ENCODE measurements around the gene NDUFS6.
"Not testable (repeated sequence)": the region's sequence is repeated elsewhere in the genome, so short reads cannot be mapped to it uniquely, and the experiment has no call there.

Gene NDUFS6

DNA sequence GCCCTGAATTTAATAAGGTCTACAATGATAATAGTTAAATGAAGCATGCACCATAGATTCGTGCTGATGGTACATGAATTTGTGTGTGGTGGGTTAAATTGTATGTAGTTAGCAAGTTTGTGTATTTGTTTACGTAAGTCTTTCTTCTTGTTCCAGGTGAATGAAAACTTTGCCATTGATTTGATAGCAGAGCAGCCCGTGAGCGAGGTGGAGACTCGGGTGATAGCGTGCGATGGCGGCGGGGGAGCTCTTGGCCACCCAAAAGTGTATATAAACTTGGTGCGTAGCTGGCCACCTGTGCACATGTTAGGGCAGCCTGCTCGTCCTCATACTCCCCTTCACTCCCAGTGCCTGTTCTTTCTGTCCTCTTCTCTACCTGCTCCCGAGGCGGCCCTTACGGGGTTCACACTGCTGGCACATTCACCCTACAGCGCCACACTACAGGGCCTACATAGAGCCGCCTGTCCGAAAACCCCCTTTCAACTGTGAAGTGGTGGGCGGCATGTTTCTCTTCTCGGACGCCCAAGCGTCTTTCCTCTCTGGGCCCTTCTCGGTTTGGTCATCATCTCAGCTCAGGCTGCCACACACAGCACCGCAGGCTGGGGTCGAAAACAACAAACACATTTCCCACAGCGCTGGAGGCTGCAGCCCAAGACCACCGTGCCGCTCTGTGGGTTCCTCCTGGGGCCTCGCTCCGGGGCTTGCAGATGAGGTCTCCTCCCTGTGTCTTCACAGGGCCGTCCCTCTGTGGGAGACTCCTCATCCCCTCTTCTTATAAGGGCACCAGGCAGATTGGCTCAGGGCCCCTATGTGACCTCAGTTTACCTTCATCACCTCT, 13.2 kb downstream of the NDUFS6 start:
- Histone ChIP-seq H3K4me3 (ENCODE audit: low read length) (no peak overlapping the region), H3K4me2 (ENCODE audit: low read length) (no peak overlapping the region), H3K36me3 (ENCODE audit: insufficient read depth, low read length) (peaks cover 74% of the 10 kb centered on the region)

DNA sequence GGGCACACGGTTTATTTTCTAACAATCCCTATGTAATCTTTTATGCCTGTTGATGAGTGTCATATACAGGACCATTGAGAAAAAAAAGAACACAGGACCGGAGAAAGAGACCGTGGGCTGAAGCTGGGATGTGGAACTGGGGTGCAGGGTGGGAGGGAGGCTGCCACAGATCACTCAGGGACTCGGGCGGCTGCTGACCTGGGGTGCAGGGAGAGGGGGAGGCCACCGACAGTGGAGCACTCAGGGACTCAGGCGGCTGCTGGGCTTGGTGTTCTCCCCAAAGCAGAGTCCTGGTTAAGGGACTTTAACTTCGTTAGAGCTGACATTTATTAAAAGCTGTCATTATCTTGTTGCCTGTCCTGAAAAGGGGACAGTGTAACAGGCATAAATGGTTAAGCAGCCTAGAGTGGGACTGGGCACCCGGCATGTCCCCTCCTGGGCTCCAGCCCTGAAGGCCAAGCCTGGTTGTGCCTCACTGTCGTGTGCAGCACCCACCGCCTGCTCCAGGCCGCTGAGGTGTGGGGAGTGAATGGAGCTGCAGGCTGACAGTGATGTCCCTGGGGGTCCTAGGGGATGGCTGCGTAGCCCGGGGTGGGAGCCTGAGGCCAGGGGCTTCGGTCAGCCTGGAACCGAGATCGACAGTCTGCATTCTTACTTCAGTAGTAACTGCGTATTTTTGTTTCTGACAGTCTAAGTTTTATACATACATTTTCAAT, 14.0 kb downstream of the NDUFS6 start:
- Histone ChIP-seq H3K4me1 (ENCODE audit: control insufficient read depth, insufficient read depth, low read length) (no peaks in the 10 kb centered on the region), H3K27me3 (ENCODE audit: control insufficient read depth, insufficient read depth, low read length) (no peaks in the 10 kb centered on the region), H3K9me3 (replicated peaks; ENCODE audit: low read length) (no peaks in the 10 kb centered on the region), H3K4me3 (ENCODE audit: low read length) (no peak overlapping the region), H3K9ac (ENCODE audit: low read depth, low read length) (no peak overlapping the region), H3K36me3 (ENCODE audit: insufficient read depth, low read length) (peaks cover 68% of the 10 kb centered on the region), H3K4me2 (ENCODE audit: low read length) (no peak overlapping the region)

More for the DNA sequence above, 13.2 kb downstream of the NDUFS6 start:
- no peaks in the 10 kb centered on the region for H3K4me1 ChIP-seq (ENCODE audit: control insufficient read depth, insufficient read depth, low read length)
- H3K9ac ChIP-seq (ENCODE audit: low read depth, low read length): no peak overlapping the region
- no peaks in the 10 kb centered on the region for H3K9me3 ChIP-seq (replicated peaks; ENCODE audit: low read length)
- no peaks in the 10 kb centered on the region for H3K27me3 ChIP-seq (ENCODE audit: control insufficient read depth, insufficient read depth, low read length)

DNA sequence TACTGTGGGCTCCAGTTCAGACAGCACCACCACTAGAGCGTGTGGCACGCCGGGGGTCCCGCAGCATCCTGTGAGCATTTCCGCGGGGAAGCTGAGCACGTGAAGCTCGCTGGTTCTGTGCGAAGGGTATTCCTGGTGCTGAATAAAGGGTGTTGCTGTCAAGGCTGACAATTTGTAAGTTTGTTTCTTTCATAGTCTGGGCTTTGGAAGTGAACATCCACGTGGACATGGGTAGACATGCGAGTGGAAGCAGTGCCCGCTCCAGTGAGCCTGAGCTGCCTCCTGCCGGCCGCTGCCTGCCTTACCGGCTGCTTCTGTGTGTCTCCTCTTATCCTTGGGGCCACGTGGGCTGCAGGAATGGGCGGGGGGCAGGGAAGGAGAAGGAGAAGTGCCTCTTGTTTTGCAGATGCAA, 14.7 kb downstream of the NDUFS6 start:
- Histone ChIP-seq H3K4me1 (ENCODE audit: control insufficient read depth, insufficient read depth, low read length) (no peaks in the 10 kb centered on the region), H3K4me2 (ENCODE audit: low read length) (no peak overlapping the region), H3K4me3 (ENCODE audit: low read length) (no peak overlapping the region), H3K27me3 (ENCODE audit: control insufficient read depth, insufficient read depth, low read length) (no peaks in the 10 kb centered on the region), H3K36me3 (ENCODE audit: insufficient read depth, low read length) (peaks cover 73% of the 10 kb centered on the region), H3K9me3 (replicated peaks; ENCODE audit: low read length) (no peaks in the 10 kb centered on the region), H3K9ac (ENCODE audit: low read depth, low read length) (no peak overlapping the region)

DNA sequence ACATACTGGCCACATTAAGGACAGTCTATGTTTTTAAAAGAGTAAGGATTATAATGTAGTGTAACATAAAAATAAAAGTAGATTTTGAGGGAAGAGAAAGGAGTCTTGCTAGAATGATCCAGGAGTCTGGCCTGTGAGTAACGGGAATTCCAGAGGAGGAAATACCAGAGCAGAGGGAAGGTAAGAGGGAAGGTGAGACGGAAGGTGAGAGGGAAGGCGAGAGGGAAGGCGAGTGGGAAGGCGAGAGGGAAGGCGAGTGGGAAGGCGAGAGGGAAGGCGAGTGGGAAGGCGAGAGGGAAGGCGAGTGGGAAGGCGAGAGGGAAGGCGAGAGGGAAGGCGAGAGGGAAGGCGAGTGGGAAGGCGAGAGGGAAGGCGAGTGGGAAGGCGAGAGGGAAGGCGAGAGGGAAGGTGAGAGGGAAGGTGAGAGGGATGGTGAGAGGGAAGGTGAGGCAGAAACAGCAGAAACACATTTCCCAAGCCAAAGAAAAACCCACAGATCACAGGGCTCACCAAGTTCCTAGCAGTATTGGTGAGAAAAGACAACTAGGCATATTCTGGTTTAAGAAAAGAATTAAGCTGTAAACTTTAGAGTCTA, 15.4 kb downstream of the NDUFS6 start:
- H3K9ac ChIP-seq (ENCODE audit: low read depth, low read length); H3K4me3 ChIP-seq (ENCODE audit: low read length); H3K9me3 ChIP-seq (replicated peaks; ENCODE audit: low read length); H3K4me2 ChIP-seq (ENCODE audit: low read length); H3K4me1 ChIP-seq (ENCODE audit: control insufficient read depth, insufficient read depth, low read length); H3K27me3 ChIP-seq (ENCODE audit: control insufficient read depth, insufficient read depth, low read length): not testable (repeated sequence)
- peaks cover 74% of the 10 kb centered on the region for H3K36me3 ChIP-seq (ENCODE audit: insufficient read depth, low read length)

DNA sequence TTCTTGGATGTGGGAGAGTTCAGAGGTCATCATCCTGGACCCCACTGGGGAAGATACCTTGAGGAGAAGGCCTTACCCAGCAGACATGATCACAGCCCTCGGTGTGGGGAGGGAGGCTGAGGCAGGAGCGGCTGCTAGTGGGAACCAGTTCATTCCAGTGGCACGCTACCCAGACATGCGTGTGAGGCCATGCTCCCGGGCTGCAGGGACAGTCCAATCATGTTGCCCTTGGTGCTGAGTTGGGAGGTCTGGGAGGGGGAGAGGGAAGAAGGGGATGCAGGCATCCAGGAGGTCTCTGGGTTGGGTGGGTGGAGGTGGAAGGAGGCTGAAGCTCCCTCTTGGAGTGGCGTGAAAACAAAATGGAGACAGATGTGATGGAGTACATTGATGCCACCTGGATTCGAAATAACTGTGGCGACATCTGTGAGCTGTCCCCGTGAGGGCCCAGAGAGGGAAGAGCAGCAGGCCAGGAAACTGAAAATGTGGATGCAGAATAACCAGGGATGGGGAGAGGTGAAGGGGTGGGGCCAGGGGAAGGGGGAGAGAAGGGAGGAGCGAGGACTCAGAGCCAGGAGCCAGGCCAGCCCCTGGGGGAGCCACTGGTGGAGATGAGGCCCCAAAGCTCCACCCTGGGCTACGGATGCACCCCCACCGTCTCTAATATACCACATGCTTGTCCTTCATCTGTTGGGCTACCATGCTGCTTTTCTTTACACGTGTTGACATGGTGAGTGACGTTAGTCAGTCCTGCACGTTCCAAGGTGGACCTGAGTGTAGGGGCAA, 16.2 kb downstream of the NDUFS6 start:
- Histone ChIP-seq H3K4me3 (ENCODE audit: low read length) (no peak overlapping the region), H3K4me2 (ENCODE audit: low read length) (no peak overlapping the region), H3K27me3 (ENCODE audit: control insufficient read depth, insufficient read depth, low read length) (no peaks in the 10 kb centered on the region)

DNA sequence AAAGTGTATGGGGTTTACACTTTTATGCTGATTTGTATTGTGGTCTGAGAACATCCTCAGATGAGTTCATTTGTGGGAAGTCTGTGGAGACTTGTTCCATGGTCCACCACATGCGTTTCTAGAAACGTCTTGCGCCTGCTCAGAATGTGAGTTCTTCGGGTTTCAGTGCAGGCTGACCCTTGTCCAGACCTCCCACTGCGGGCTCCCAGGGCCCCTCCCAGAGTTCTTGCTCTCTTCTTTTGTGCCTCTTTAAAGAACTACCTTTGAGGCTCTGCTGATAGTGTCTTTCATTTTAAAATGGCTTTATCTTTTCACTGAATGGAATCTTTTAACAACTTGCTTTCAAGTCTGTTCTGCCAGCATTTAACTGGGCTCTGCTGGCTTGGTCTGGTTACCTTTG, 17.6 kb downstream of the NDUFS6 start:
- Histone ChIP-seq H3K27me3 (ENCODE audit: control insufficient read depth, insufficient read depth, low read length) (no peaks in the 10 kb centered on the region), H3K9me3 (replicated peaks; ENCODE audit: low read length) (no peaks in the 10 kb centered on the region), H3K36me3 (ENCODE audit: insufficient read depth, low read length) (peaks cover 67% of the 10 kb centered on the region), H3K4me1 (ENCODE audit: control insufficient read depth, insufficient read depth, low read length) (no peaks in the 10 kb centered on the region), H3K4me3 (ENCODE audit: low read length) (no peak overlapping the region), H3K9ac (ENCODE audit: low read depth, low read length) (no peak overlapping the region), H3K4me2 (ENCODE audit: low read length) (no peak overlapping the region)

More for the DNA sequence above, 16.2 kb downstream of the NDUFS6 start:
- Histone ChIP-seq H3K9ac (ENCODE audit: low read depth, low read length) (no peak overlapping the region), H3K36me3 (ENCODE audit: insufficient read depth, low read length) (peaks cover 74% of the 10 kb centered on the region), H3K4me1 (ENCODE audit: control insufficient read depth, insufficient read depth, low read length) (no peaks in the 10 kb centered on the region), H3K9me3 (replicated peaks; ENCODE audit: low read length) (no peaks in the 10 kb centered on the region)

DNA sequence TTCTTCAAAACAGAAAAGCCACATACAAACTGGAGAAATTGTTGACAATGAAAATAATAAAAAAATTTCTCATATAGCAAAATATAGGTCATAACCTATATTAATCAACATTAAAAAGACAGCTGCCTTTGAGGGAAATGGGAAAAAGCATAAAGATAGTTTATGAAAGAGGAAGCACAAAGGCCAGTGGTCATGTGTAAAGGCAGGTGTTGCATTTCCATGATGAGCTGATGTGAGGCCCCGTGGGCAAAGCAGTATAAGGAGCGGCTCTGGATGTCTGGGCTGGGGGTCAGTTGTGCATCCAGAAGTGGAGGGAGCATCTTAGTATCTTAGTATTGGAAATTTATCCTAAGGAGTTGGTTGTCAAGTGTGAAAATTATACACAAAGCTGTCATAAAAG, 18.3 kb downstream of the NDUFS6 start:
- peaks cover 63% of the 10 kb centered on the region for H3K36me3 ChIP-seq (ENCODE audit: insufficient read depth, low read length)
- H3K27me3 ChIP-seq (ENCODE audit: control insufficient read depth, insufficient read depth, low read length): no peaks in the 10 kb centered on the region
- H3K4me2 ChIP-seq (ENCODE audit: low read length): no peak overlapping the region
- no peak overlapping the region for H3K9ac ChIP-seq (ENCODE audit: low read depth, low read length)
- H3K4me3 ChIP-seq (ENCODE audit: low read length): no peak overlapping the region
- no peaks in the 10 kb centered on the region for H3K9me3 ChIP-seq (replicated peaks; ENCODE audit: low read length)
- no peaks in the 10 kb centered on the region for H3K4me1 ChIP-seq (ENCODE audit: control insufficient read depth, insufficient read depth, low read length)

DNA sequence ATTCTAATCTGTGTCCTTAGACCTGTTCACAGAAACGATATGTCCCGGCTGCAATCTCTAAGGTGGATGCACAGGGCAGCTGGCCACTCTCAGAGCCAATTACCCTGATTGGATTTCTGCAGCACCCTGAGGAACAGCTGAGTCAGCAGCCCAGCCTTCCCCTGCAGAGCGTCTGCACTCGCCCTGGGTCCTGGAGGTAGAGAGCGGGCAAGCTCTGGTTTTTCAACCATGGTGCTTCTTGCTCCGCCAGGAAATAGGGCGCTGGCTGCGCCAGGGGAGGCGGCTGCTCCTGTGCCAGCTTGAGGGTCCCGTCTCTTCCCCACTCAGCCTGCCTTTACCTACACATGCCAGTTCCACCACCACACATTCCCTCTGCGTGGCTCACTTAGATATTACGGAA, 19.2 kb downstream of the NDUFS6 start:
- H3K27me3 ChIP-seq (ENCODE audit: control insufficient read depth, insufficient read depth, low read length): no peaks in the 10 kb centered on the region
- no peak overlapping the region for H3K9ac ChIP-seq (ENCODE audit: low read depth, low read length)
- H3K4me1 ChIP-seq (ENCODE audit: control insufficient read depth, insufficient read depth, low read length): no peaks in the 10 kb centered on the region
- H3K36me3 ChIP-seq (ENCODE audit: insufficient read depth, low read length): peaks cover 60% of the 10 kb centered on the region
- H3K4me2 ChIP-seq (ENCODE audit: low read length): no peak overlapping the region
- no peak overlapping the region for H3K4me3 ChIP-seq (ENCODE audit: low read length)
- no peaks in the 10 kb centered on the region for H3K9me3 ChIP-seq (replicated peaks; ENCODE audit: low read length)

DNA sequence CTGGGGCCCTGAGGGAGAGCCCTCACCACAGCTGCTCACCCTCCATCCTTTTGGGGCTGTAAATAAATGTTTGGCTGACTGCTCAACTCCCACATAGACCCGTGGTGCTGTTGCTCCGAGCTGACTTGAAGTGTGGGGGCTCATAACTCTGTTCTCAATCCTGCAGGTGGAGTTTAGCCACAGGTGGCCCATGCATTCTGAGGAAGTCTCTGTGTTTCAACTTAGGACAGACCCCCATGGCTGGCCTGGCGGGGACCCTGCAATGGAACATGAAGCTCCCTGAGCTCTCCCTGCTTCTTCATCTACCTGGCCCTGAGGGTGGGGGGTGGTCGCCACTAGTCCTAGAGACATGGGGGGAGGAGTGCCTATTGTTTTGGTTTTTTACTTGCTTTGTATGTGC, 19.7 kb downstream of the NDUFS6 start:
- no peaks in the 10 kb centered on the region for H3K27me3 ChIP-seq (ENCODE audit: control insufficient read depth, insufficient read depth, low read length)
- peaks cover 56% of the 10 kb centered on the region for H3K36me3 ChIP-seq (ENCODE audit: insufficient read depth, low read length)

DNA sequence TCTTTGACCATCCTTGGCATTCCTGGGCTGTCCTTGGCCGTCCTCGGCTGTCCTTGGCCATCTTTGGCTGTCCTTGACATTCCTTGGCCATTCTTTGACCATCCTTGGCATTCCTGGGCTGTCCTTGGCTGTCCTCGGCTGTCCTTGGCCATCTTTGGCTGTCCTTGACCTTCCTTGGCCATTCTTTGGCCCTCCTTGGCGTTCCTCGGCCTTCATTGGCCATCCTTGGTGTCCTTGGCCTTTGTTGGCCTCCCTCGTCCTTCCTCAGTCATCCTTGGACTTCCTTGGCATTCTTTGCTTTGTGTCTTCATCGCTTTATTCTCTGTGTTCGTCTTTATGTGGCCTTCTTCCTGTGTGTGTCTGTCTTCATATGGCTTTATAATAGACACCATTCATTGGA, 20.7 kb downstream of the NDUFS6 start:
- H3K9ac ChIP-seq (ENCODE audit: low read depth, low read length): no peak overlapping the region
- no peaks in the 10 kb centered on the region for H3K4me1 ChIP-seq (ENCODE audit: control insufficient read depth, insufficient read depth, low read length)
- H3K4me3 ChIP-seq (ENCODE audit: low read length): no peak overlapping the region
- no peak overlapping the region for H3K4me2 ChIP-seq (ENCODE audit: low read length)
- no peaks in the 10 kb centered on the region for H3K9me3 ChIP-seq (replicated peaks; ENCODE audit: low read length)
- peaks cover 49% of the 10 kb centered on the region for H3K36me3 ChIP-seq (ENCODE audit: insufficient read depth, low read length)
- H3K27me3 ChIP-seq (ENCODE audit: control insufficient read depth, insufficient read depth, low read length): no peaks in the 10 kb centered on the region

More for the DNA sequence above, 19.7 kb downstream of the NDUFS6 start:
- Histone ChIP-seq H3K4me1 (ENCODE audit: control insufficient read depth, insufficient read depth, low read length) (no peaks in the 10 kb centered on the region), H3K9ac (ENCODE audit: low read depth, low read length) (no peak overlapping the region), H3K9me3 (replicated peaks; ENCODE audit: low read length) (no peaks in the 10 kb centered on the region), H3K4me3 (ENCODE audit: low read length) (no peak overlapping the region), H3K4me2 (ENCODE audit: low read length) (no peak overlapping the region)

DNA sequence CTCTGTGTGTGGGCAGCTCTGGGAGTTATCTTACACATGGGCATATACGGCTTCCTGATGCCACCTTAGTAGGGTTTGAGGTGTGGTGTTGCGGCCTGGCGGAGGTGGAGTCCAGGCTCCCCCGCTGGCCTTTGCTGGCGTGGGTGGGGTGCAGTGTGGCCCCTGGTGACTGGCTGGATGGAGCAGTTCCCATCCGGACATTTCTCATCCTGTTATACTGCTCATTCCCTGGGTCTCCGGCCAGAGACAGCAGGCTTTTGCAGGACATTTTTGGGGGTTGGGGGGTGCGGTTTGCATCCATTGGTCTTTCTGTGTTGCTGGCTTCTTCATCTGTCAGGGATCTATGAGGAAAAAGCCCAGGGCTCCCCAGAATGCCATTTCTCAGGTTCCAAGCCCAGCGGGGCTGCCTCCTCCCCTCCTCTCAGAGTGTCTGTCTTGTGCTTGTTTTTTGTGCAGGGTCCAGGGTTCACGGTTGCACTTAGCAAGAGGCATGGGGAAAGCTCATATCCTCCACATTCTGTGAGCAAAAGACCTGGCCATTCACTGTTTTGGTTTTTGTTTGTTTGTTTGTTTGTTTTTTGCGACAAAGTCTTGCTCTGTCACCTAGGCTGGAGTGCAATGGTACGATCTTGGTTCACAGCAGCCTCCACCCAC, 22.3 kb downstream of the NDUFS6 start:
- Histone ChIP-seq H3K9me3 (replicated peaks; ENCODE audit: low read length) (no peaks in the 10 kb centered on the region), H3K9ac (ENCODE audit: low read depth, low read length) (no peak overlapping the region), H3K36me3 (ENCODE audit: insufficient read depth, low read length) (peaks cover 35% of the 10 kb centered on the region), H3K4me3 (ENCODE audit: low read length) (no peak overlapping the region), H3K4me1 (ENCODE audit: control insufficient read depth, insufficient read depth, low read length) (no peaks in the 10 kb centered on the region), H3K27me3 (ENCODE audit: control insufficient read depth, insufficient read depth, low read length) (no peaks in the 10 kb centered on the region), H3K4me2 (ENCODE audit: low read length) (no peak overlapping the region)
